NCI-H128 (cell line): Measurements from ENCODE around the gene ABCA8.

Experiments used
- DNase-seq: peaks from one replicate; lab custom pipeline; 2025; ENCODE audit not compliant: unreplicated experiment; lab: John Stamatoyannopoulos, UW

ABCA8 gene

GRCh38 chr17:68870161-68870826 lies 84.9 kb downstream of the ABCA8 start:
- DNase-seq, result no peak

GRCh38 chr17:68868708-68869107 lies 86.5 kb downstream of the ABCA8 start:
- no peak for DNase-seq

GRCh38 chr17:68867759-68868516 lies 87.3 kb downstream of the ABCA8 start:
- no peak for DNase-seq

- DNase-seq, result no peak
Measured at GRCh38 chr17:68865584-68865983, 89.6 kb downstream of the ABCA8 start.

- DNase-seq, result no peak
Measured at GRCh38 chr17:68863091-68863652, 92.0 kb downstream of the ABCA8 start.

GRCh38 chr17:68861602-68862001 lies 93.6 kb downstream of the ABCA8 start:
- DNase-seq, result no peak

- no peak for DNase-seq
Measured at GRCh38 chr17:68860941-68861340, 94.3 kb downstream of the ABCA8 start.

GRCh38 chr17:68854452-68854851 lies 100.7 kb downstream of the ABCA8 start:
- no peak for DNase-seq

GRCh38 chr17:68853439-68853838 lies 101.8 kb downstream of the ABCA8 start:
- no peak for DNase-seq

- no peak for DNase-seq
Measured at GRCh38 chr17:68853036-68853435, 102.2 kb downstream of the ABCA8 start.

GRCh38 chr17:68851890-68852289 lies 103.3 kb downstream of the ABCA8 start:
- DNase-seq, result no peak

- DNase-seq, result no peak
Measured at GRCh38 chr17:68850749-68851510, 104.3 kb downstream of the ABCA8 start.

GRCh38 chr17:68849673-68850610 lies 105.2 kb downstream of the ABCA8 start:
- DNase-seq, result no peak

- no peak for DNase-seq
Measured at GRCh38 chr17:68847711-68848110, 107.5 kb downstream of the ABCA8 start.

GRCh38 chr17:68843522-68843921 lies 111.7 kb downstream of the ABCA8 start:
- DNase-seq, result no peak

- DNase-seq, result no peak
Measured at GRCh38 chr17:68840073-68840472, 115.1 kb downstream of the ABCA8 start.

- DNase-seq, result no peak
Measured at GRCh38 chr17:68835071-68835470, 120.1 kb downstream of the ABCA8 start.

- no peak for DNase-seq
Measured at GRCh38 chr17:68834328-68834836, 120.8 kb downstream of the ABCA8 start.

GRCh38 chr17:68832109-68832802 lies 122.9 kb downstream of the ABCA8 start:
- no peak for DNase-seq

- DNase-seq, result no peak
Measured at GRCh38 chr17:68831170-68831569, 124.0 kb downstream of the ABCA8 start.
